ENCODE data around the gene SERPINB11.
"Not testable (repeated sequence)": the region's sequence is repeated elsewhere in the genome, so short reads cannot be mapped to it uniquely, and the experiment has no call there.

SERPINB11 gene

GRCh38 chr18:63730773-63731172, 28.0 kb downstream of the SERPINB11 start:
- DNase-seq (ENCODE audit: low read depth, low spot score), result peak; percentile 7

- no peak for DNase-seq (ENCODE audit: low read depth, low spot score)
These were observed 28.5 kb downstream of the SERPINB11 start for GRCh38 chr18:63731215-63731614.

GRCh38 chr18:63736876-63737275, 34.1 kb downstream of the SERPINB11 start:
- no peak for DNase-seq (ENCODE audit: low read depth, low spot score)

GRCh38 chr18:63741769-63742168, 39.0 kb downstream of the SERPINB11 start:
- no peak for DNase-seq (ENCODE audit: low read depth, low spot score)

- no peak for DNase-seq (ENCODE audit: low read depth, low spot score)
These were observed 44.2 kb downstream of the SERPINB11 start for GRCh38 chr18:63747006-63747405.

GRCh38 chr18:63749489-63749888, 46.7 kb downstream of the SERPINB11 start:
- no peak for DNase-seq (ENCODE audit: low read depth, low spot score)

- no peak for DNase-seq (ENCODE audit: low read depth, low spot score)
These were observed 49.9 kb downstream of the SERPINB11 start for GRCh38 chr18:63752636-63753035.

GRCh38 chr18:63753676-63754075, 50.9 kb downstream of the SERPINB11 start:
- DNase-seq (ENCODE audit: low read depth, low spot score), result no peak

GRCh38 chr18:63757541-63757940, 54.8 kb downstream of the SERPINB11 start:
- no peak for DNase-seq (ENCODE audit: low read depth, low spot score)

GRCh38 chr18:63758615-63759240, 56.0 kb downstream of the SERPINB11 start:
- DNase-seq (ENCODE audit: low read depth, low spot score), result peak; percentile 12

GRCh38 chr18:63759786-63760185, 57.0 kb downstream of the SERPINB11 start:
- not testable (repeated sequence) for DNase-seq (ENCODE audit: low read depth, low spot score)

- DNase-seq (ENCODE audit: low read depth, low spot score), result no peak
These were observed 59.8 kb downstream of the SERPINB11 start for GRCh38 chr18:63762518-63762917.

- DNase-seq (ENCODE audit: low read depth, low spot score), result no peak
These were observed 61.3 kb downstream of the SERPINB11 start for GRCh38 chr18:63763831-63764600.

GRCh38 chr18:63765837-63766236, 63.1 kb downstream of the SERPINB11 start:
- DNase-seq (ENCODE audit: low read depth, low spot score), result no peak

Measured in astrocyte of the hippocampus (primary cell).